Activated CD8-positive, alpha-beta T cell treated with anti-CD3 and anti-CD28 coated beads for 36 hours (primary cell): ENCODE measurements around the gene TMEM202. TPM values are rescaled to one million over a fixed set of nuclear protein-coding genes. Genes with fewer than 3 reads are reported as not detected.

Source experiments
- ATAC-seq: fragments of 200-7000 bp; cut with Tn5 transposase; one replicate; pipeline ENCODE4 v1.10.0; 2021; ENCODE audit warnings: mild to moderate bottlenecking, moderate library complexity
- CTCF ChIA-PET: fragments of 350-600 bp; sonication (Branson Sonifier 250); formaldehyde crosslinking; loops from one replicate; lab custom pipeline; 2021; ENCODE audit warnings: antibody characterized with exemption; lab: Charles Lee
- POLR2A ChIA-PET: fragments of 350-600 bp; sonication (Branson Sonifier 250); formaldehyde crosslinking; loops from one replicate; lab custom pipeline; 2021; ENCODE audit warnings: antibody characterized with exemption; lab: Charles Lee
- DNase-seq: peaks from one replicate; pipeline ENCODE4 v3.0.0-alpha.2; 2020
- H3K27ac Mint-ChIP-seq: one replicate; pipeline ENCODE4 v1.8.0; 2021; ENCODE audit warnings: mild to moderate bottlenecking, mixed read lengths
- H3K27me3 Mint-ChIP-seq: one replicate; pipeline ENCODE4 v1.8.0; 2021; ENCODE audit warnings: mixed read lengths
- H3K36me3 Mint-ChIP-seq: one replicate; pipeline ENCODE4 v1.8.0; 2021; ENCODE audit warnings: low read depth, mixed read lengths
- H3K4me1 Mint-ChIP-seq: one replicate; pipeline ENCODE4 v1.8.0; 2021; ENCODE audit warnings: low read depth, mixed read lengths
- H3K4me3 Mint-ChIP-seq: one replicate; pipeline ENCODE4 v1.8.0; 2021; ENCODE audit warnings: mild to moderate bottlenecking, moderate library complexity, mixed read lengths
- H3K9me3 Mint-ChIP-seq: one replicate; pipeline ENCODE4 v1.8.0; 2021; ENCODE audit warnings: mixed read lengths
- intact Hi-C: fragments of 100-400 bp; cut with micrococcal nuclease; formaldehyde crosslinking; loops from one replicate; pipeline ENCODE4 v1.10.0; 2022
- total RNA-seq, 2 experiments: library from RNA; stranded (reverse); gene quantifications; one replicate each; pipeline ENCODE4 v1.2.3, GENCODE V29; 2021
- TF ChIP-seq, protein P1 (sequence below): fragments of 200-600 bp; IDR thresholded peaks from one replicate; pipeline ENCODE4 v1.8.0; 2022; ENCODE audit warnings: antibody characterized with exemption, mild to moderate bottlenecking

Gene TMEM202
- total RNA-seq, 2 experiments from 2014 or later, result not detected

DNA sequence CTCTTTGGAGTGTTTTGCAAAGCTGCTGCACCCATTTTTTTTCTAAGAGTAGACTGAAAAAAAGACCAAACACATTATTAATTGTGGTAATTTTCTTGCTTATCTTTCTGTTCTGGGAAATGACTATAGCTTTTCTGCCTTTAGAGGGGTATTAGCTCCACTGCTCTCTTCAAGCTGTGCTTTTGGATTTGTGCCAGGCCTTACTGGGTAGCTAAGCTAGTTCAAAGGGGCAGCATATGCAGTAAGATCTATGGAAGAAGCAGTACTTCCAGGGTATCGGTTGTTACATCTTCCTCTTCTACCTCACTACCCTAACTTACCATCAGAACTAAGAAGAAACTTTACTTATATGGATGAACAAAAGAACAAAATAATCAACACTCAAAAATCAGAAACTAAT, 47.3 kb downstream of the TMEM202 start:
- Mint-ChIP-seq H3K36me3 (no peaks in the 10 kb centered on the region), H3K9me3 (no peaks in the 10 kb centered on the region), H3K27ac (no peak overlapping the region), H3K4me1 (no peaks in the 10 kb centered on the region), H3K4me3 (no peak overlapping the region), H3K27me3 (peaks cover 3% of the 10 kb centered on the region)
- ATAC-seq (no peak), DNase-seq (no peak)
- ChIA-PET POLR2A (no interaction called here), CTCF (interaction anchor here (0.7 to 1.6 kb wide), 3 partner anchors 10 to 22 kb away, joined by 3 to 6 read pairs (median 3); no protein-coding TSS in a partner anchor)
- TF ChIP-seq, protein P1, sequence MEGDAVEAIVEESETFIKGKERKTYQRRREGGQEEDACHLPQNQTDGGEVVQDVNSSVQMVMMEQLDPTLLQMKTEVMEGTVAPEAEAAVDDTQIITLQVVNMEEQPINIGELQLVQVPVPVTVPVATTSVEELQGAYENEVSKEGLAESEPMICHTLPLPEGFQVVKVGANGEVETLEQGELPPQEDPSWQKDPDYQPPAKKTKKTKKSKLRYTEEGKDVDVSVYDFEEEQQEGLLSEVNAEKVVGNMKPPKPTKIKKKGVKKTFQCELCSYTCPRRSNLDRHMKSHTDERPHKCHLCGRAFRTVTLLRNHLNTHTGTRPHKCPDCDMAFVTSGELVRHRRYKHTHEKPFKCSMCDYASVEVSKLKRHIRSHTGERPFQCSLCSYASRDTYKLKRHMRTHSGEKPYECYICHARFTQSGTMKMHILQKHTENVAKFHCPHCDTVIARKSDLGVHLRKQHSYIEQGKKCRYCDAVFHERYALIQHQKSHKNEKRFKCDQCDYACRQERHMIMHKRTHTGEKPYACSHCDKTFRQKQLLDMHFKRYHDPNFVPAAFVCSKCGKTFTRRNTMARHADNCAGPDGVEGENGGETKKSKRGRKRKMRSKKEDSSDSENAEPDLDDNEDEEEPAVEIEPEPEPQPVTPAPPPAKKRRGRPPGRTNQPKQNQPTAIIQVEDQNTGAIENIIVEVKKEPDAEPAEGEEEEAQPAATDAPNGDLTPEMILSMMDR, result no peak
- intact Hi-C loops, result no loop called here

DNA sequence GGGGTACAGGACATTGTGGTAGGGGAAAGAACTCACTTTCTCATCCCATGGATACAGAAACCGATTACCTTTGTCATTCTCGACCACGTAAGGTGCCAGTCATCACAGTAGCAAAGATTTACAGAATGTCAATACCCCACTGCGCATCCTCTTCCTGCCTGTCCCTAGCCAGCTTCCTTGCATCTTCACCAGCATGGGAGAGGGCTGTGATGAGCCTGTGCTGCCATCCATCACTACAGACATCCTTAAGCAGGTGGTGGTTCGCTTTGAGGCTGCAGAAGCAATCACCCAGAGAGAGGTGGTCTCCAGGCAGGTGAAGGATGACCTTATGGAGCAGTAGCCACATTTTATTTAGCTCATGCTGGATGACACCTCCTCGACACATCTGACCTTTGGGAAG, 52.7 kb downstream of the TMEM202 start:
- ChIA-PET CTCF (interaction anchor here (1.8 kb wide), 1 partner anchor 11 kb away, joined by 4 read pairs; no protein-coding TSS in a partner anchor), POLR2A (no interaction called here)
- Mint-ChIP-seq H3K27me3 (peaks cover 3% of the 10 kb centered on the region), H3K9me3 (no peaks in the 10 kb centered on the region), H3K27ac (no peak overlapping the region), H3K4me1 (no peaks in the 10 kb centered on the region), H3K4me3 (no peak overlapping the region), H3K36me3 (no peaks in the 10 kb centered on the region)
- no peak for ATAC-seq
- intact Hi-C loops, result no loop called here
- TF ChIP-seq, protein P1, result no peak
- DNase-seq, result no peak

DNA sequence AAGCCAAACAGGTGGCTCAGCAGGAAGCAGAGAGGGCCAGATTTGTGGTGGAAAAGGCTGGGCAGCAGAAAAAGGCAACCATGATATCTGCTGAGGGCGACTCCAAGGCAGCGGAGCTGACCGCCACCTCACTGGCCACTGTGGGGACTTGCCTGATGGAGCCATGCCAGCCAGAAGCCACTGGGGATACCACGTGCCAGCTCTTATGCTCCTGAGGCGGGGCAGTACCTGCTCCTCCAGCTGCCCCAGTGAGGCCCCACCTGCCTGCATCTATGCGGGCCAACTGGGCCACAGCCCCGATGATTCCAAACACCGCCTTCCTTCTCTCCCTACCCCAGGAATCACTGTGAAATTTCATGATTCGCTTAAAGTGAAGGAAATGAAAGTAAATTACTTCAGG, 53.1 kb downstream of the TMEM202 start:
- TF ChIP-seq, protein P1, result no peak

DNA sequence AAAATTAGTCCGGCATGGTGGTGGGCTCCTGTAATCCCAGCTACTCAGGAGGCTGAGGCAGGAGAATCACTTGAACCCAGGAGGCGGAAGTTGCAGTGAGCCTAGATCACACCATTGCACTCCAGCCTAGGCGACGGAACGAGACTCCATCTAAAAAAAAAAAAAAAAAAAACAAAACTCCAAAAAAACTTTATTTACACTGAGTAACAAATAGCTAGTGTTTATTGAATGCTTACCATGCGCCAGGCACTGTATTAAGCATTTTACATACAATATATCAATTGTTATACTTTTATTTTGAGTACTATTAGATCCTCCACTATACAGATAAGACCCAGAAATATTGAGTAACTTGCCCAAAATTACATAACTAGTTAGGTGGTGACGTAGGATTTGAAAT, 58.6 kb downstream of the TMEM202 start:
- Mint-ChIP-seq H3K36me3 (no peaks in the 10 kb centered on the region), H3K27ac (no peak overlapping the region), H3K4me1 (peaks cover 5% of the 10 kb centered on the region), H3K4me3 (no peak overlapping the region), H3K9me3 (no peaks in the 10 kb centered on the region), H3K27me3 (peaks cover 4% of the 10 kb centered on the region)
- intact Hi-C loops, result no loop called here
- DNase-seq (no peak), ATAC-seq (no peak)
- CTCF ChIA-PET, result no interaction called here
- POLR2A ChIA-PET, result no interaction called here
- TF ChIP-seq, protein P1, result no peak

More for the DNA sequence above, 53.1 kb downstream of the TMEM202 start:
- ATAC-seq, result no peak
- intact Hi-C loops, result no loop called here
- Mint-ChIP-seq H3K4me1 (no peaks in the 10 kb centered on the region), H3K27me3 (peaks cover 3% of the 10 kb centered on the region), H3K36me3 (no peaks in the 10 kb centered on the region), H3K4me3 (no peak overlapping the region), H3K9me3 (no peaks in the 10 kb centered on the region), H3K27ac (no peak overlapping the region)
- ChIA-PET CTCF (interaction anchor here (1.8 kb wide), 1 partner anchor 11 kb away, joined by 4 read pairs; no protein-coding TSS in a partner anchor), POLR2A (no interaction called here)
- no peak for DNase-seq

Other genes with a start within 250 kb of the TMEM202 start
- gene GRAMD2A, start 200.5 kb upstream of the TMEM202 start, total RNA-seq, result not detected
- 1,000 to 10,000 TPM; 2,565 to 2,588 TPM for gene PKM, start 167.1 kb upstream of the TMEM202 start, total RNA-seq
- 10 to 100 TPM; 48.7 to 50.1 TPM for gene PARP6, start 125.8 kb upstream of the TMEM202 start, total RNA-seq
- under 1 TPM; 0.18 to 0.20 TPM for gene CELF6, start 78.1 kb upstream of the TMEM202 start, total RNA-seq
- gene HEXA, start 22.3 kb upstream of the TMEM202 start, total RNA-seq, result 10 to 100 TPM; 55.8 to 66.8 TPM
- gene ARIH1, start 76.0 kb downstream of the TMEM202 start, total RNA-seq, result 100 to 1,000 TPM; 170 to 175 TPM